Activated naive CD8-positive, alpha-beta T cell treated with anti-CD3 and anti-CD28 coated beads, Interleukin-2, amount 10 ng/mL, durations not matched to agents 7 days and 5 days (primary cell): ENCODE results near the gene ULK2. TPM values are rescaled to one million over a fixed set of nuclear protein-coding genes. Genes with fewer than 3 reads are reported as not detected.
"Not testable (repeated sequence)": the region's sequence is repeated elsewhere in the genome, so short reads cannot be mapped to it uniquely, and the experiment has no call there.

Experiments
- ATAC-seq: fragments of 150-1000 bp; cut with Tn5 transposase; one replicate; pipeline ENCODE4 v1.10.0; 2021; ENCODE audit warnings: low read depth, moderate library complexity
- POLR2A ChIA-PET: fragments of 350-600 bp; sonication (Branson Sonifier 250); formaldehyde crosslinking; loops from one replicate; lab custom pipeline; 2021; ENCODE audit warnings: antibody characterized with exemption; lab: Charles Lee
- DNase-seq: peaks from one replicate; pipeline ENCODE4 v3.0.0; 2021
- H3K27ac Mint-ChIP-seq: one replicate; pipeline ENCODE4 v1.8.0; 2022; ENCODE audit warnings: mild to moderate bottlenecking, mixed read lengths
- H3K27me3 Mint-ChIP-seq: one replicate; pipeline ENCODE4 v1.8.0; 2022; ENCODE audit warnings: mild to moderate bottlenecking, moderate library complexity, mixed read lengths
- H3K36me3 Mint-ChIP-seq: one replicate; pipeline ENCODE4 v1.8.0; 2021; ENCODE audit warnings: mild to moderate bottlenecking, mixed read lengths
- H3K4me1 Mint-ChIP-seq: one replicate; pipeline ENCODE4 v1.8.0; 2021; ENCODE audit warnings: mixed read lengths
- H3K4me3 Mint-ChIP-seq: one replicate; pipeline ENCODE4 v1.8.0; 2022; ENCODE audit warnings: mild to moderate bottlenecking, moderate library complexity, mixed read lengths
- H3K9me3 Mint-ChIP-seq: one replicate; pipeline ENCODE4 v1.8.0; 2021; ENCODE audit warnings: mixed read lengths
- total RNA-seq, 2 experiments: library from RNA; stranded (reverse); gene quantifications; one replicate each; pipeline ENCODE4 v1.2.3, GENCODE V29; 2021

Gene ULK2
- total RNA-seq, 2 experiments from 2014 or later = 8.8 to 9.7 TPM

GRCh38 chr17:19770985-19771735 lies 96.6 kb downstream of the ULK2 start:
- peaks cover 2% of the 10 kb centered on the region for H3K36me3 Mint-ChIP-seq
- no peaks in the 10 kb centered on the region for H3K9me3 Mint-ChIP-seq
- peaks cover 16% of the 10 kb centered on the region for H3K4me1 Mint-ChIP-seq
- DNase-seq (no peak), ATAC-seq (no peak)
- peaks cover 3% of the 10 kb centered on the region for H3K27me3 Mint-ChIP-seq
- POLR2A ChIA-PET = interaction anchor here (0.5 to 1.3 kb wide), 2 partner anchors 10 to 26 kb away, joined by 3 to 4 read pairs; no protein-coding TSS in a partner anchor
- H3K27ac Mint-ChIP-seq = no peak overlapping the region
- no peak overlapping the region for H3K4me3 Mint-ChIP-seq

GRCh38 chr17:19769946-19770652 lies 97.6 kb downstream of the ULK2 start:
- Mint-ChIP-seq H3K4me3 (no peak overlapping the region), H3K27ac (no peak overlapping the region), H3K27me3 (peaks cover 5% of the 10 kb centered on the region), H3K9me3 (no peaks in the 10 kb centered on the region), H3K36me3 (no peaks in the 10 kb centered on the region), H3K4me1 (peaks cover 16% of the 10 kb centered on the region)
- POLR2A ChIA-PET = no interaction called here
- no peak for ATAC-seq
- DNase-seq = no peak

GRCh38 chr17:19768046-19768782 lies 99.5 kb downstream of the ULK2 start:
- Mint-ChIP-seq H3K4me1 (peaks cover 16% of the 10 kb centered on the region), H3K36me3 (no peaks in the 10 kb centered on the region), H3K27me3 (peaks cover 10% of the 10 kb centered on the region), H3K27ac (no peak overlapping the region), H3K9me3 (no peaks in the 10 kb centered on the region), H3K4me3 (no peak overlapping the region)
- POLR2A ChIA-PET = no interaction called here
- DNase-seq (no peak), ATAC-seq (no peak)

GRCh38 chr17:19766421-19767270 lies 101.1 kb downstream of the ULK2 start:
- Mint-ChIP-seq H3K27me3 (peaks cover 10% of the 10 kb centered on the region), H3K4me1 (peaks cover 10% of the 10 kb centered on the region), H3K4me3 (no peak overlapping the region), H3K9me3 (no peaks in the 10 kb centered on the region), H3K27ac (no peak overlapping the region), H3K36me3 (no peaks in the 10 kb centered on the region)
- POLR2A ChIA-PET = no interaction called here
- ATAC-seq = peak; percentile 88
- DNase-seq = peak; percentile 90

GRCh38 chr17:19766016-19766415 lies 101.7 kb downstream of the ULK2 start:
- Mint-ChIP-seq H3K36me3 (no peaks in the 10 kb centered on the region), H3K4me3 (no peak overlapping the region), H3K27ac (no peak overlapping the region), H3K9me3 (no peaks in the 10 kb centered on the region), H3K27me3 (peaks cover 9% of the 10 kb centered on the region), H3K4me1 (peaks cover 6% of the 10 kb centered on the region)
- ATAC-seq = no peak
- no peak for DNase-seq
- POLR2A ChIA-PET = no interaction called here

GRCh38 chr17:19763991-19764390 lies 103.7 kb downstream of the ULK2 start:
- H3K27ac Mint-ChIP-seq, H3K27me3 Mint-ChIP-seq, H3K4me1 Mint-ChIP-seq, DNase-seq, H3K4me3 Mint-ChIP-seq, ATAC-seq, H3K9me3 Mint-ChIP-seq, H3K36me3 Mint-ChIP-seq: not testable (repeated sequence)
- POLR2A ChIA-PET = interaction anchor here (0.7 kb wide), 1 partner anchor 57 kb away, joined by 8 read pairs; no protein-coding TSS in a partner anchor

- Mint-ChIP-seq H3K36me3 (no peaks in the 10 kb centered on the region), H3K27me3 (peaks cover 7% of the 10 kb centered on the region), H3K27ac (no peak overlapping the region), H3K4me1 (peaks cover 4% of the 10 kb centered on the region), H3K4me3 (no peak overlapping the region), H3K9me3 (no peaks in the 10 kb centered on the region)
- no peak for DNase-seq
- no peak for ATAC-seq
- POLR2A ChIA-PET = interaction anchor here (1.7 kb wide), 1 partner anchor 115 kb away, joined by 6 read pairs; the partner anchor contains the start of gene ALDH3A2
Measured at GRCh38 chr17:19763416-19763815, 104.3 kb downstream of the ULK2 start.

GRCh38 chr17:19762515-19762961 lies 105.2 kb downstream of the ULK2 start:
- Mint-ChIP-seq H3K9me3 (no peaks in the 10 kb centered on the region), H3K4me3 (no peak overlapping the region), H3K27ac (no peak overlapping the region), H3K27me3 (peaks cover 7% of the 10 kb centered on the region), H3K36me3 (no peaks in the 10 kb centered on the region), H3K4me1 (peaks cover 4% of the 10 kb centered on the region)
- POLR2A ChIA-PET = interaction anchor here (1.7 kb wide), 1 partner anchor 114 kb away, joined by 6 read pairs; the partner anchor contains the start of gene ALDH3A2
- DNase-seq (peak; percentile 77), ATAC-seq (peak; percentile 64)

- Mint-ChIP-seq H3K27ac (no peak overlapping the region), H3K4me3 (no peak overlapping the region), H3K4me1 (peaks cover 3% of the 10 kb centered on the region), H3K27me3 (peaks cover 7% of the 10 kb centered on the region), H3K36me3 (no peaks in the 10 kb centered on the region), H3K9me3 (no peaks in the 10 kb centered on the region)
- no peak for ATAC-seq
- DNase-seq = no peak
- POLR2A ChIA-PET = no interaction called here
Measured at GRCh38 chr17:19760746-19761145, 107.0 kb downstream of the ULK2 start.

GRCh38 chr17:19759568-19760549 lies 107.9 kb downstream of the ULK2 start:
- no peak overlapping the region for H3K27ac Mint-ChIP-seq
- H3K4me1 Mint-ChIP-seq = peaks cover 3% of the 10 kb centered on the region
- H3K4me3 Mint-ChIP-seq = no peak overlapping the region
- POLR2A ChIA-PET = no interaction called here
- DNase-seq (peak; percentile 18), ATAC-seq (no peak)
- H3K27me3 Mint-ChIP-seq = peaks cover 6% of the 10 kb centered on the region
- no peaks in the 10 kb centered on the region for H3K36me3 Mint-ChIP-seq
- H3K9me3 Mint-ChIP-seq = no peaks in the 10 kb centered on the region

GRCh38 chr17:19757536-19758180 lies 110.1 kb downstream of the ULK2 start:
- H3K4me1 Mint-ChIP-seq = peaks cover 3% of the 10 kb centered on the region
- no peaks in the 10 kb centered on the region for H3K9me3 Mint-ChIP-seq
- peaks cover 3% of the 10 kb centered on the region for H3K27me3 Mint-ChIP-seq

More at GRCh38 chr17:19757536-19758180, 110.1 kb downstream of the ULK2 start:
- H3K4me3 Mint-ChIP-seq = no peak overlapping the region
- DNase-seq (peak; percentile 17), ATAC-seq (no peak)
- H3K36me3 Mint-ChIP-seq = no peaks in the 10 kb centered on the region
- H3K27ac Mint-ChIP-seq = no peak overlapping the region
- POLR2A ChIA-PET = no interaction called here
